Measurements from ENCODE around the gene PIK3R3. TPM values are rescaled to one million over a fixed set of nuclear protein-coding genes. Genes with fewer than 3 reads are reported as not detected.

Gene PIK3R3
- total and polyA plus RNA-seq, 9 of the 15 experiments (the other 6 are each of a cell fraction or from before 2014, with no cell fraction given) = 1.4 to 7.7 (median 4.6) TPM

DNA sequence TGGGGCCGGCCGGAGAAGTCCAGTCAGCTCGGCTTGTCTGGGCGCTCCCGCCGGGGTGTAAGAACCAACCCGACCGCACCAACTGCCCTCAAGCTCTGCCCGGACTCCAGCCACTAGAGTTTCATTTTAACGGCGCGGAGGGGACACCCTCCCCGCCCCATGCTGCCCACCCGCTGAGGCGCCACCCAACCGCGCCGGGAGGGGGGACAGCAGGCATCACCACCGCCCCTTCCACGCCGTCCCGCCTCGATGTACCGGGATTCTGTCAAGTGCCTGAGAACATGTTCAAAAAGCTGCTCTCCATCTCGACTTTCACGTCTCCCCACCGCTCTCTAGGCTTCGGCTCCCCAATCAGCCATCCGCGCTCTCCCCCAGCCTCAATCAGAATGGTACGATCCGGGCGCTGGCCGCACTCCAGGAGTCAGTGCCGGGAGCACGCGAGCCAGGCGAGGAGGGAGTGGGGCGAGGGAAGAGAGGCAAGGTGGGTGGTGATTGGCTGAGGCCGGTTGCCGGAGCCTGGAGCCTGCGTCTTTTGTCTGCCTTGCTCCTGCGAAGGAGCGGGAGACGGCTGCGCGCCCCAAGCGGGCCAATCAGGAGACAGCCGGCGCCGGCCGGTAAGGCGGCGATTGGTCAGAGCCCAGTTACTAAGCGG, at the start of gene PIK3R3 (continued):
- TF ChIP-seq ETV6 (IDR thresholded peaks at IDR 0.05; ENCODE audit: borderline replicate concordance in 1 of 2, low read depth in 2 of 2, low read length in 1 of 2) (no peak), ETV6 (CRISPR knock-in tag; IDR thresholded peaks at IDR 0.05; ENCODE audit: borderline replicate concordance) (peak; percentile 96), IRF2 (CRISPR knock-in tag; IDR thresholded peaks at IDR 0.05) (no peak), ZFX (CRISPR knock-in tag; IDR thresholded peaks at IDR 0.05) (peak; percentile 71), HDAC1 (IDR thresholded peaks at IDR 0.05) (peak in 1 of 2 experiments; percentile 70; a peak in 1 of 4 replicates), CBFB (CRISPR knock-in tag; IDR thresholded peaks at IDR 0.05) (peak; percentile 95; the same call in 1 of the 2 replicates), KLF13 (tag; IDR thresholded peaks at IDR 0.05; ENCODE audit: borderline replicate concordance, low read depth) (peak; percentile 71; the same call in 1 of the 2 replicates), MXI1 (IDR thresholded peaks at IDR 0.05; ENCODE audit: low read depth, low read length) (no peak), CREM (IDR thresholded peaks at IDR 0.05; ENCODE audit: low read depth) (peak; percentile 82), FOXM1 (IDR thresholded peaks at IDR 0.05; ENCODE audit: low read depth) (peak; percentile 87), FOXM1 (CRISPR knock-in tag; IDR thresholded peaks at IDR 0.05; ENCODE audit: low read depth) (peak; percentile 99), EGR1 (conservative IDR thresholded peaks at IDR 0.05) (peak; percentile 79), FUS (optimal IDR thresholded peaks at IDR 0.05; ENCODE audit: low read depth, low read length) (no peak), POLR2AphosphoS5 (IDR thresholded peaks at IDR 0.05; ENCODE audit: control insufficient read depth, insufficient read depth, low read depth, low read length) (peak; percentile 77), NCOA1 (IDR thresholded peaks at IDR 0.05; ENCODE audit: low read depth) (peak; percentile 74), TOE1 (IDR thresholded peaks at IDR 0.05; ENCODE audit: borderline replicate concordance) (peak; percentile 99), TOE1 (CRISPR knock-in tag; IDR thresholded peaks at IDR 0.05; ENCODE audit: borderline replicate concordance, low read depth) (0 out of 2 replicates have a peak, but pooled peaks have one; percentile 16), NONO (IDR thresholded peaks at IDR 0.05; ENCODE audit: low read depth in 2 of 2, low read length in 1 of 2) (peak; percentile 95 to 100), CREB1 (IDR thresholded peaks at IDR 0.05) (peak; percentile 43; the same call in 1 of the 2 replicates), CREB1 (CRISPR knock-in tag; IDR thresholded peaks at IDR 0.05) (peak; percentile 83), KDM5B (IDR thresholded peaks at IDR 0.05; ENCODE audit: insufficient replicate concordance, low read depth, low read length) (peak; percentile 98), NFYB (IDR thresholded peaks at IDR 0.05; ENCODE audit: extremely low read depth, insufficient read length) (peak; percentile 81), BRD4 (IDR thresholded peaks at IDR 0.05) (peak; percentile 70; the same call in 1 of the 2 replicates)
- TF ChIP-seq, protein P1, sequence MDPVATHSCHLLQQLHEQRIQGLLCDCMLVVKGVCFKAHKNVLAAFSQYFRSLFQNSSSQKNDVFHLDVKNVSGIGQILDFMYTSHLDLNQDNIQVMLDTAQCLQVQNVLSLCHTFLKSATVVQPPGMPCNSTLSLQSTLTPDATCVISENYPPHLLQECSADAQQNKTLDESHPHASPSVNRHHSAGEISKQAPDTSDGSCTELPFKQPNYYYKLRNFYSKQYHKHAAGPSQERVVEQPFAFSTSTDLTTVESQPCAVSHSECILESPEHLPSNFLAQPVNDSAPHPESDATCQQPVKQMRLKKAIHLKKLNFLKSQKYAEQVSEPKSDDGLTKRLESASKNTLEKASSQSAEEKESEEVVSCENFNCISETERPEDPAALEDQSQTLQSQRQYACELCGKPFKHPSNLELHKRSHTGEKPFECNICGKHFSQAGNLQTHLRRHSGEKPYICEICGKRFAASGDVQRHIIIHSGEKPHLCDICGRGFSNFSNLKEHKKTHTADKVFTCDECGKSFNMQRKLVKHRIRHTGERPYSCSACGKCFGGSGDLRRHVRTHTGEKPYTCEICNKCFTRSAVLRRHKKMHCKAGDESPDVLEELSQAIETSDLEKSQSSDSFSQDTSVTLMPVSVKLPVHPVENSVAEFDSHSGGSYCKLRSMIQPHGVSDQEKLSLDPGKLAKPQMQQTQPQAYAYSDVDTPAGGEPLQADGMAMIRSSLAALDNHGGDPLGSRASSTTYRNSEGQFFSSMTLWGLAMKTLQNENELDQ (CRISPR knock-in tag; IDR thresholded peaks at IDR 0.05; ENCODE audit: borderline replicate concordance) = peak; percentile 77; the same call in 1 of the 2 replicates
- TF ChIP-seq, protein P2, sequence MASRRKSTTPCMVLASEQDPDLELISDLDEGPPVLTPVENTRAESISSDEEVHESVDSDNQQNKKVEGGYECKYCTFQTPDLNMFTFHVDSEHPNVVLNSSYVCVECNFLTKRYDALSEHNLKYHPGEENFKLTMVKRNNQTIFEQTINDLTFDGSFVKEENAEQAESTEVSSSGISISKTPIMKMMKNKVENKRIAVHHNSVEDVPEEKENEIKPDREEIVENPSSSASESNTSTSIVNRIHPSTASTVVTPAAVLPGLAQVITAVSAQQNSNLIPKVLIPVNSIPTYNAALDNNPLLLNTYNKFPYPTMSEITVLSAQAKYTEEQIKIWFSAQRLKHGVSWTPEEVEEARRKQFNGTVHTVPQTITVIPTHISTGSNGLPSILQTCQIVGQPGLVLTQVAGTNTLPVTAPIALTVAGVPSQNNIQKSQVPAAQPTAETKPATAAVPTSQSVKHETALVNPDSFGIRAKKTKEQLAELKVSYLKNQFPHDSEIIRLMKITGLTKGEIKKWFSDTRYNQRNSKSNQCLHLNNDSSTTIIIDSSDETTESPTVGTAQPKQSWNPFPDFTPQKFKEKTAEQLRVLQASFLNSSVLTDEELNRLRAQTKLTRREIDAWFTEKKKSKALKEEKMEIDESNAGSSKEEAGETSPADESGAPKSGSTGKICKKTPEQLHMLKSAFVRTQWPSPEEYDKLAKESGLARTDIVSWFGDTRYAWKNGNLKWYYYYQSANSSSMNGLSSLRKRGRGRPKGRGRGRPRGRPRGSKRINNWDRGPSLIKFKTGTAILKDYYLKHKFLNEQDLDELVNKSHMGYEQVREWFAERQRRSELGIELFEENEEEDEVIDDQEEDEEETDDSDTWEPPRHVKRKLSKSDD (conservative IDR thresholded peaks at IDR 0.05; ENCODE audit: low read length) = no peak

Measured in K562 (cell line).